Measurements from ENCODE around the gene IARS1. TPM values are rescaled to one million over a fixed set of nuclear protein-coding genes. Genes with fewer than 3 reads are reported as not detected.

IARS1 gene
- total RNA-seq, 3 donors from 2014 or later: 46.0 to 57.9 (median 57.8) TPM

- H3K36me3 ChIP-seq (ENCODE audit: low read depth): no peaks in the 10 kb centered on the region
- TF ChIP-seq CTCF (IDR thresholded peaks at IDR 0.05): no peak
- peaks cover 9% of the 10 kb centered on the region for H3K4me1 ChIP-seq (ENCODE audit: low read depth)
- H3K4me3 ChIP-seq: no peak overlapping the region
- intact Hi-C loops (cut with DNase I, micrococcal nuclease): no loop called here
- ATAC-seq: no peak
- no peaks in the 10 kb centered on the region for H3K9me3 ChIP-seq
- no peak for DNase-seq
These were observed 34.7 kb upstream of the IARS1 start for GRCh38 chr9:92328225-92328624.

- Histone ChIP-seq H3K36me3 (ENCODE audit: low read depth) (no peaks in the 10 kb centered on the region), H3K4me1 (ENCODE audit: low read depth) (peaks cover 9% of the 10 kb centered on the region), H3K9me3 (no peaks in the 10 kb centered on the region), H3K4me3 (no peak overlapping the region)
- DNase-seq: no peak
- intact Hi-C loops (cut with DNase I, micrococcal nuclease): no loop called here
- no peak for TF ChIP-seq CTCF (IDR thresholded peaks at IDR 0.05)
- no peak for ATAC-seq
These were observed 33.9 kb upstream of the IARS1 start for GRCh38 chr9:92327283-92327850.

GRCh38 chr9:92325991-92326500, 32.5 kb upstream of the IARS1 start:
- DNase-seq (no peak), ATAC-seq (peak; percentile 28)
- intact Hi-C loops (cut with DNase I, micrococcal nuclease): no loop called here
- H3K36me3 ChIP-seq (ENCODE audit: low read depth): no peaks in the 10 kb centered on the region
- peaks cover 9% of the 10 kb centered on the region for H3K4me1 ChIP-seq (ENCODE audit: low read depth)
- no peak for TF ChIP-seq CTCF (IDR thresholded peaks at IDR 0.05)
- peak overlapping the region; percentile 45 for H3K4me3 ChIP-seq
- H3K9me3 ChIP-seq: no peaks in the 10 kb centered on the region

- Histone ChIP-seq H3K36me3 (ENCODE audit: low read depth) (no peaks in the 10 kb centered on the region), H3K4me1 (ENCODE audit: low read depth) (peaks cover 9% of the 10 kb centered on the region), H3K9me3 (no peaks in the 10 kb centered on the region), H3K4me3 (peak within 1 kb of the TSS; percentile 45)
- DNase-seq (peak; percentile 85 to 90 (median 88)), ATAC-seq (peak; percentile 97)
- intact Hi-C loops (cut with DNase I, micrococcal nuclease): no loop called here
- TF ChIP-seq CTCF (IDR thresholded peaks at IDR 0.05): no peak
These were observed 31.9 kb upstream of the IARS1 start, which contains the start of the genes CENPP and NOL8 for GRCh38 chr9:92325269-92325990. CENPP (plus strand) TSS chr9:92325953. NOL8 (minus strand) TSS chr9:92325350; CDS start chr9:92324161, 1,189 bp downstream.

- intact Hi-C loops (cut with DNase I, micrococcal nuclease): no loop called here
- TF ChIP-seq CTCF (IDR thresholded peaks at IDR 0.05): no peak
- DNase-seq: peak in 1 of 3 donors; percentile 67
- peak; percentile 60 for ATAC-seq
- no peaks in the 10 kb centered on the region for H3K9me3 ChIP-seq
- peak overlapping the region; percentile 45 for H3K4me3 ChIP-seq
- H3K4me1 ChIP-seq (ENCODE audit: low read depth): peaks cover 9% of the 10 kb centered on the region
- H3K36me3 ChIP-seq (ENCODE audit: low read depth): no peaks in the 10 kb centered on the region
These were observed 31.4 kb upstream of the IARS1 start for GRCh38 chr9:92324889-92325268.
